Measurements from ENCODE around the gene NOS3. TPM values are rescaled to one million over a fixed set of nuclear protein-coding genes. Genes with fewer than 3 reads are reported as not detected.

Gene NOS3
- total RNA-seq, 3 donors from 2014 or later: 2.5 to 6.3 (median 6.0) TPM

DNA sequence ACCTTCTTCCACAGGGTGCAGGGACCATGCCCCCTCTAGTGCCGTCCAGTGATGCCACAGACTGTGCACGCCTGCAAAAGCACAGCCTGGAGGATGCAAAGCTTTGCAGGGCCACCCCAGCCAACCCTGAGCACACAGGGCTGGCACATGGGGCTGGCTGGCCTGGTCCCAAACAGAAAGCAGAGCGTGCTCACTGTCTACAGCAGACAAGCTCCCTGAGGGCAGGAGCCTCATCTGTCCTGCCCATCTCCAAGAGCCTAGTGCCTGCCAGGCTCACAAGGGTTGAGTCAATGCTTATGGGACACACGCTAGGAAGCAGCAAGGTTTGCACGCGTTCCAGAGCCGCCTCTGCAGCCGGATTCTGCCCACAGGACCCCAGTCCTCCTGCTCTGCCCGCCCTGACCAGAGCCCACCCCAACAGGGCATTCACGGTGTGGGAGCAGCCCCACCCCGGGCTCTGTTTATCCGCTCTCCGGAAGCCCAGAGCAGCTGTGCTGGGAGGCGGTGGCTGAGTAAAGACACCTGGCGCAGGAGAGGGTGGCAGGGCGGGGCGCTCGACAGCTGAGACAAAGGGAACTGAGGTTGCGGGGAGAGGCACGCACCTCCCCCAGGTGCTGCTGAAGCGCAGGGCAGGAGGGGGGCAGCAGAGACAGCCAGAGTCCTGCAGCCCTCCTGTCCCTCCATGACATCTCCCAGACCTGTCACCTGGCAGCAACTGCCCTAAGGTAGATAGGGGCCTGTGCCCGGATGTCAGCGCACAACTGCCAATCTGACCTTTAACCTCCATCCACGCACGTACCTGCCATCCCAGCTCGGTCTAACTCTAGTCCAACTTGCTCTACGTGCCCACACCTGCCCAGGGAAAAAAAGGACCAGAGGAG, 17.0 kb upstream of the NOS3 start:
- no peak overlapping the region for H3K4me3 ChIP-seq
- peak; percentile 77 for ATAC-seq

GRCh38 chr7:150974468-150975391, 16.1 kb upstream of the NOS3 start:
- Histone ChIP-seq H3K36me3 (ENCODE audit: low read depth) (no peaks in the 10 kb centered on the region), H3K4me1 (ENCODE audit: low read depth) (peaks cover 17% of the 10 kb centered on the region), H3K9me3 (no peaks in the 10 kb centered on the region), H3K4me3 (no peak overlapping the region)
- DNase-seq (peak; percentile 85 to 87 (median 86)), ATAC-seq (peak; percentile 80)
- TF ChIP-seq, protein P1, sequence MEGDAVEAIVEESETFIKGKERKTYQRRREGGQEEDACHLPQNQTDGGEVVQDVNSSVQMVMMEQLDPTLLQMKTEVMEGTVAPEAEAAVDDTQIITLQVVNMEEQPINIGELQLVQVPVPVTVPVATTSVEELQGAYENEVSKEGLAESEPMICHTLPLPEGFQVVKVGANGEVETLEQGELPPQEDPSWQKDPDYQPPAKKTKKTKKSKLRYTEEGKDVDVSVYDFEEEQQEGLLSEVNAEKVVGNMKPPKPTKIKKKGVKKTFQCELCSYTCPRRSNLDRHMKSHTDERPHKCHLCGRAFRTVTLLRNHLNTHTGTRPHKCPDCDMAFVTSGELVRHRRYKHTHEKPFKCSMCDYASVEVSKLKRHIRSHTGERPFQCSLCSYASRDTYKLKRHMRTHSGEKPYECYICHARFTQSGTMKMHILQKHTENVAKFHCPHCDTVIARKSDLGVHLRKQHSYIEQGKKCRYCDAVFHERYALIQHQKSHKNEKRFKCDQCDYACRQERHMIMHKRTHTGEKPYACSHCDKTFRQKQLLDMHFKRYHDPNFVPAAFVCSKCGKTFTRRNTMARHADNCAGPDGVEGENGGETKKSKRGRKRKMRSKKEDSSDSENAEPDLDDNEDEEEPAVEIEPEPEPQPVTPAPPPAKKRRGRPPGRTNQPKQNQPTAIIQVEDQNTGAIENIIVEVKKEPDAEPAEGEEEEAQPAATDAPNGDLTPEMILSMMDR (IDR thresholded peaks at IDR 0.05): peak; percentile 7
- intact Hi-C loops (cut with DNase I, micrococcal nuclease): no loop called here

More for the DNA sequence above, 17.0 kb upstream of the NOS3 start:
- Histone ChIP-seq H3K4me1 (ENCODE audit: low read depth) (peaks cover 17% of the 10 kb centered on the region), H3K9me3 (no peaks in the 10 kb centered on the region), H3K36me3 (ENCODE audit: low read depth) (no peaks in the 10 kb centered on the region)
- TF ChIP-seq, protein P1 (IDR thresholded peaks at IDR 0.05): no peak
- intact Hi-C loops (cut with DNase I, micrococcal nuclease): no loop called here
- peak; percentile 84 to 90 (median 85) for DNase-seq

DNA sequence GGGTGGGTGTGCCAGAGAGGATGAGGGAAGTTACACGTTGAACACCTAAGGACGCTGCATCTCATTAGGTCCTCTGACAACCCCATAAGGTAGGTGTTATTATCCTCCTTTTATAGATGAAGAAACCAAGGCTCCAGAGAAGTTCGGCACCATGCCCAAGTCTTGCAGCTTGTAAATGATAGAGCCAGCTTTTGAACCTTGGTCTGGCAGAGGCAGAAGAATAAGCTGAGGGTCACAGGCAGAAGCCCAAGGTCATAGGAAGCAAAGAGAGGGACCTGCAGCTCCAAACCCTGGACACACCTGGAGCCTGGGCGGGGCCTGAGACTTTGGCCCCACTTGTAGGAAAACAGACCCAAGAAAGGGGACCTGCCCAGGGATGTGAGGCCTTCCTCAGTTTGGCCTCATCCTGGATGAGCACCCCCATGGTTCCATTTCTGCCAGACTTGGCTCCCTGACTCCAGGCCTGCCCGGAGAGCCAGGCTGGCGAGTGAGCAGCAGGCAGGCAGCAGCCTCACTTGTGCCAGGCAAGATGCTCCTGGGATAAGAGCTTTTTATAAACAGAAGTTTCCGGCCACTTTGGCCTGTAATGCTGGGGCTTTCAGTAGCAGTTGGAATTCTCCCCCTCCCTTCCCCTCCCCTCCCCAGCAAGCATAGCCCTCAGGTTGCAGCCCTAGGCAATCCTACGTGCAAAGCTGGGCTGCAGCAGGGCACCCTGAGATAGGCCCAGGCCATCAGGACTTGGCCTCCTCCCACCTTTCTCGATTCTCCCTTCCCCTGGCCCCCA, 15.1 kb upstream of the NOS3 start:
- H3K4me1 ChIP-seq (ENCODE audit: low read depth): peaks cover 17% of the 10 kb centered on the region
- TF ChIP-seq, protein P1 (IDR thresholded peaks at IDR 0.05): no peak
- no peaks in the 10 kb centered on the region for H3K9me3 ChIP-seq
- ATAC-seq: no peak
- peak in 2 of 3 donors; percentile 39 to 55 for DNase-seq
- intact Hi-C loops (cut with DNase I, micrococcal nuclease): no loop called here
- H3K36me3 ChIP-seq (ENCODE audit: low read depth): no peaks in the 10 kb centered on the region
- no peak overlapping the region for H3K4me3 ChIP-seq

DNA sequence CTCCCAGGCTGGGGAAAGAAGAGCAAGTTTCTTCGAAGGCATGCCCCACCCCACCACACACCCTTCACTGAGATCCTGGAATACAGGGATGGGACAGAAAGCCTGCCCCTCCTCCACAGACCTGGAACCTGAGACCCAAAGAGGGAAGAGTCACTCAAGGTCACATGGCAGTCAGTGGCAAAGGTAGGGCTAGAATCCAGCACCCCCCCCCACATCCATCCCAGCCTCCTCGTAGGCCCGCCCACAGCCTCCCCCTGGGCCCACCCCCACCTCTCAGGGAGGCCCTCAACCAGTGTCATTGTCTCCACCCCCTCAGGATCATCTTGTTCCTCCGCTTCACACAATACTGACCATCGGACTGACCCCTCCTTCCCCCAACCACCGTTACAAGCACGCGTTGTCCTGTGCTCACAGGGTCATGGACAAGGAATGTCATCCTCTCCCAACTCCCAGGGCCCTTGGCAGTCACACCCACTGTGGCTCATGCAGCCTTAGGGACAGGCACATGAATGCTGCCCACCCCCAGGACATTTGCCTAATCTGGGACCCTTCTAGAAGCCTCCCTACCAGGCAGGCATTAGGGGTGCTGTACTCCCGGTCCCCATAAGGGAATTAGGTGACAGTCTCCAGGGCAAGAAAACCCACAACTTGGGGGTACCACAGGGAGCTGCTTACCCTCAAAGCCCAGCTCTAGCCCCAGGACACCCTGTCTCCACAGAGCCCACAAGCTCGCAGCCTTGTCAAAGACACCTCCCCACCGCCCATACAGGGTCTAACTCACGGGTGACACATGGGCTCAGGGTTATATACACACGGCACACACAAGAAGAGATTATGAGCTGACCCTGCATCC, 14.1 kb upstream of the NOS3 start:
- H3K4me1 ChIP-seq (ENCODE audit: low read depth): peaks cover 17% of the 10 kb centered on the region
- TF ChIP-seq, protein P1 (IDR thresholded peaks at IDR 0.05): no peak
- intact Hi-C loops (cut with DNase I, micrococcal nuclease): no loop called here
- no peaks in the 10 kb centered on the region for H3K36me3 ChIP-seq (ENCODE audit: low read depth)
- DNase-seq (peak in 1 of 3 donors; percentile 28), ATAC-seq (no peak)
- H3K4me3 ChIP-seq: no peak overlapping the region
- no peaks in the 10 kb centered on the region for H3K9me3 ChIP-seq
